Fibroblast of pulmonary artery (primary cell): ENCODE data around the gene ERF.

Experiments
- DNase-seq: peaks from one replicate; pipeline ENCODE4 v3.0.0-alpha.2; 2010; ENCODE audit warnings: low read depth
- H3K4me3 ChIP-seq: replicated peaks from 2 replicates; pipeline ENCODE4 v1.5.1; 2011; ENCODE audit warnings: low read depth, mild to moderate bottlenecking, control low read depth, low read length, moderate library complexity
- TF ChIP-seq, protein P1 (sequence below): IDR thresholded peaks from 2 replicates; pipeline ENCODE4 v1.5.1; 2011; ENCODE audit warnings: mild to moderate bottlenecking, control low read depth, low read length, inconsistent platforms; ENCODE audit errors: missing control alignments

Gene ERF

GRCh38 chr19:42249149-42249750, 5.7 kb downstream of the ERF start:
- DNase-seq: no peak
- H3K4me3 ChIP-seq: no peak overlapping the region
- TF ChIP-seq, protein P1, sequence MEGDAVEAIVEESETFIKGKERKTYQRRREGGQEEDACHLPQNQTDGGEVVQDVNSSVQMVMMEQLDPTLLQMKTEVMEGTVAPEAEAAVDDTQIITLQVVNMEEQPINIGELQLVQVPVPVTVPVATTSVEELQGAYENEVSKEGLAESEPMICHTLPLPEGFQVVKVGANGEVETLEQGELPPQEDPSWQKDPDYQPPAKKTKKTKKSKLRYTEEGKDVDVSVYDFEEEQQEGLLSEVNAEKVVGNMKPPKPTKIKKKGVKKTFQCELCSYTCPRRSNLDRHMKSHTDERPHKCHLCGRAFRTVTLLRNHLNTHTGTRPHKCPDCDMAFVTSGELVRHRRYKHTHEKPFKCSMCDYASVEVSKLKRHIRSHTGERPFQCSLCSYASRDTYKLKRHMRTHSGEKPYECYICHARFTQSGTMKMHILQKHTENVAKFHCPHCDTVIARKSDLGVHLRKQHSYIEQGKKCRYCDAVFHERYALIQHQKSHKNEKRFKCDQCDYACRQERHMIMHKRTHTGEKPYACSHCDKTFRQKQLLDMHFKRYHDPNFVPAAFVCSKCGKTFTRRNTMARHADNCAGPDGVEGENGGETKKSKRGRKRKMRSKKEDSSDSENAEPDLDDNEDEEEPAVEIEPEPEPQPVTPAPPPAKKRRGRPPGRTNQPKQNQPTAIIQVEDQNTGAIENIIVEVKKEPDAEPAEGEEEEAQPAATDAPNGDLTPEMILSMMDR: no peak

DNA sequence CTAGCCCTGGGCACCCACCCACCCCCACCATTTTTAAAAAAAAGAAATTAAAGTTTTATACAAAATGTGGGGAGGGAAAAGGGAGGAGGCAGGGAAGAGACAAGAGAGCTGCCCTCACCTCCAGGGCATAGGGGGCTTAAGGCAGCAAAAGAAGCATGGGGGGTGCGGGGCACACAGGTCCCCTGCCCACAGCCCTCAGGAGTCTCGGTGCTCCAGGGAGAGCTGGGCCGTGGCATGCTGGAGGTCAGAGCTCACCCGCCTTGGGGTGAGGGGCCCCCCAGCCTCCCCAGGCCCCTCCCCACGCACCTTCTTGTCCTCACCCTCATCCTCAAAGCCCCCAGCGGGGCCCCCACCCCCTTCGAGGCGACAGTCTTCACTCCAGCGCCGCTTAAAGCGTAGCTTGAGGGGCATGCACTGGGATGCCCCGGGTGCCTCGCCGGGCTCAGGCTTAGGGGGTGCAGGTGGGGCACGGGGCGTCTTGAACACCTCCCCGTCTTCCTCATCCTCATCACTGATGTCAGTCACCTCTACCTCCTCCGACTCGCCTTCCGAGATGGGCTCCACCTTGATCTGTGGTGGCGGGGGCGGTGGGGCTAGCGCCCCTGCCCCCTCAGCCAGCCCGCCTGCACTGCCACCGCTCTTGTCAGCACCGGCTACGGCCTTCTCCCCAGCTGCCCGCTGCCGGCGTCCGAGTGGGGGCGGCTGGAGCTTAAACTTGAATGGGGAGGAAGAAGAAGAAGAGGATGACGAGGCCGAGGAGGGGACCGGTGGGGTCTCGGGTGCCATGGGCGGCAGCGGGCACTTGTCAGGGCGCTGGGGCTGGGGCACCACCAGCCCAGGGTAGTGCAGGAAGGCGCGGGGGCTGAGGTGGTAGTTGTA, 6.4 kb downstream of the ERF start:
- no peak overlapping the region for H3K4me3 ChIP-seq
- TF ChIP-seq, protein P1: no peak
- no peak for DNase-seq

- TF ChIP-seq, protein P1: no peak
- DNase-seq: no peak
Measured at GRCh38 chr19:42247640-42248199, 7.2 kb downstream of the ERF start.

GRCh38 chr19:42246922-42247639, 7.8 kb downstream of the ERF start:
- no peak overlapping the region for H3K4me3 ChIP-seq
- TF ChIP-seq, protein P1: no peak
- DNase-seq: no peak

More at GRCh38 chr19:42247640-42248199, 7.2 kb downstream of the ERF start:
- no peak overlapping the region for H3K4me3 ChIP-seq

GRCh38 chr19:42246143-42246921, 8.6 kb downstream of the ERF start:
- TF ChIP-seq, protein P1: peak; percentile 76
- H3K4me3 ChIP-seq: no peak overlapping the region
- DNase-seq: peak; percentile 80

- TF ChIP-seq, protein P1: no peak
- H3K4me3 ChIP-seq: no peak overlapping the region
- DNase-seq: no peak
Measured at GRCh38 chr19:42245231-42245630, 9.7 kb downstream of the ERF start.
